Esophagus (tissue), 2 donors: ENCODE data around the gene TMEM128. TPM values are rescaled to one million over a fixed set of nuclear protein-coding genes. Genes with fewer than 3 reads are reported as not detected.
"Not testable (repeated sequence)": the region's sequence is repeated elsewhere in the genome, so short reads cannot be mapped to it uniquely, and the experiment has no call there.

Experiments
- H3K27ac ChIP-seq, 2 donors: one replicate each; pipeline ENCODE4 v1.5.1; 2013; ENCODE audit warnings: low read depth in 2 of 2, mild to moderate bottlenecking in 2 of 2, inconsistent platforms in 1 of 2, low read length in 1 of 2, moderate library complexity in 1 of 2
- H3K27me3 ChIP-seq, 2 donors: one replicate each; pipeline ENCODE4 v1.6.1; 2013; ENCODE audit warnings: low read length in 2 of 2, control low read depth in 1 of 2, mild to moderate bottlenecking in 1 of 2; ENCODE audit not compliant: insufficient read depth in 2 of 2, control insufficient read depth in 1 of 2
- H3K36me3 ChIP-seq, 2 donors: one replicate each; pipeline ENCODE4 v1.6.1; 2013; ENCODE audit warnings: low read length in 1 of 2; ENCODE audit not compliant: control insufficient read depth in 2 of 2, insufficient read depth in 2 of 2
- H3K4me1 ChIP-seq, 2 donors: one replicate each; pipeline ENCODE4 v1.6.1; 2013; ENCODE audit warnings: low read length in 1 of 2; ENCODE audit not compliant: control insufficient read depth in 2 of 2, insufficient read depth in 2 of 2
- H3K4me3 ChIP-seq, 2 donors: one replicate each; pipeline ENCODE4 v1.5.1; 2013; ENCODE audit warnings: low read length in 2 of 2, mild to moderate bottlenecking in 2 of 2, low read depth in 1 of 2, moderate library complexity in 1 of 2
- H3K9me3 ChIP-seq, 2 donors: one replicate each; pipeline ENCODE4 v1.6.1; 2013; ENCODE audit warnings: mild to moderate bottlenecking in 2 of 2, low read depth in 1 of 2, low read length in 1 of 2, moderate library complexity in 1 of 2; ENCODE audit not compliant: control insufficient read depth in 2 of 2, insufficient read depth in 1 of 2
- WGBS, 2 donors: extraction: QIAGEN DNeasy Blood & Tissue Kit; methylation state at CpG; one replicate each; pipeline ENCODE4 v1.1.7; 2013; 5-methylcytosine and 5-hydroxymethylcytosine counted together
- polyA plus RNA-seq, 2 donors: library from polyadenylated mRNA; stranded (reverse); fragments of 200-250 nt; gene quantifications; one replicate each; pipeline ENCODE4 v1.2.3, GENCODE V29; 2013
- donor health status: healthy with polysubstance abuse.
- donor health status: Bipolar disorder and iron deficiency.

Gene TMEM128
- polyA plus RNA-seq, 2 donors, result 12.5 to 15.7 TPM

- Histone ChIP-seq H3K36me3 (no peaks in the 10 kb centered on the region), H3K9me3 (no peaks in the 10 kb centered on the region), H3K27ac (no peak overlapping the region), H3K4me1 (peaks cover 0 to 10% of the 10 kb centered on the region in 2 donors), H3K27me3 (peaks cover 0 to 3% of the 10 kb centered on the region in 2 donors), H3K4me3 (no peak overlapping the region)
These were observed 41.8 kb downstream of the TMEM128 start for GRCh38 chr4:4206204-4206603.

- Histone ChIP-seq H3K4me3 (no peak overlapping the region), H3K4me1 (peaks cover 0 to 10% of the 10 kb centered on the region in 2 donors), H3K27ac (peak overlapping the region; percentile 45 to 66), H3K9me3 (no peaks in the 10 kb centered on the region), H3K27me3 (peaks cover 0 to 3% of the 10 kb centered on the region in 2 donors), H3K36me3 (no peaks in the 10 kb centered on the region)
- WGBS, 2 donors, result 46 to 51% methylated on average over 3 of the region's 3 CpGs
These were observed 43.6 kb downstream of the TMEM128 start for GRCh38 chr4:4204401-4204745.

GRCh38 chr4:4203688-4204400 is 44.2 kb downstream of the TMEM128 start:
- peak overlapping the region; percentile 66 to 71 for H3K27ac ChIP-seq
- no peaks in the 10 kb centered on the region for H3K27me3 ChIP-seq
- peaks cover 0 to 10% of the 10 kb centered on the region in 2 donors for H3K4me1 ChIP-seq
- H3K4me3 ChIP-seq, result no peak overlapping the region
- 49 to 68% methylated on average over 10 of the region's 10 CpGs for WGBS, 2 donors
- H3K36me3 ChIP-seq, result no peaks in the 10 kb centered on the region
- no peaks in the 10 kb centered on the region for H3K9me3 ChIP-seq

GRCh38 chr4:4202510-4202909 is 45.5 kb downstream of the TMEM128 start:
- Histone ChIP-seq H3K27ac (peak overlapping the region; percentile 59 to 77), H3K36me3 (no peaks in the 10 kb centered on the region), H3K9me3 (no peaks in the 10 kb centered on the region), H3K27me3 (no peaks in the 10 kb centered on the region), H3K4me1 (peaks cover 0 to 10% of the 10 kb centered on the region in 2 donors), H3K4me3 (no peak overlapping the region)
- 46 to 53% methylated on average over 4 of the region's 4 CpGs for WGBS, 2 donors

GRCh38 chr4:4200624-4201023 is 47.4 kb downstream of the TMEM128 start:
- WGBS, 2 donors, result 25 to 48% methylated on average over 3 to 4 of the region's 4 CpGs
- Histone ChIP-seq H3K4me3 (no peak overlapping the region), H3K27ac (no peak overlapping the region), H3K27me3 (no peaks in the 10 kb centered on the region), H3K4me1 (peaks cover 0 to 10% of the 10 kb centered on the region in 2 donors), H3K36me3 (no peaks in the 10 kb centered on the region), H3K9me3 (no peaks in the 10 kb centered on the region)

GRCh38 chr4:4195354-4195753 is 52.7 kb downstream of the TMEM128 start:
- no peak overlapping the region for H3K27ac ChIP-seq
- peaks cover 0 to 4% of the 10 kb centered on the region in 2 donors for H3K9me3 ChIP-seq
- H3K4me3 ChIP-seq, result no peak overlapping the region
- H3K27me3 ChIP-seq, result no peaks in the 10 kb centered on the region
- whole genome bisulfite sequencing, 2 donors, result 89 to 92% methylated on average over 3 of the region's 3 CpGs
- H3K36me3 ChIP-seq, result no peaks in the 10 kb centered on the region
- H3K4me1 ChIP-seq, result no peaks in the 10 kb centered on the region

GRCh38 chr4:4188557-4188956 is 59.5 kb downstream of the TMEM128 start:
- H3K4me1 ChIP-seq, H3K36me3 ChIP-seq, H3K4me3 ChIP-seq, H3K9me3 ChIP-seq, H3K27me3 ChIP-seq, H3K27ac ChIP-seq: not testable (repeated sequence)
- 45 to 70% methylated on average over 3 of the region's 3 CpGs for WGBS, 2 donors

Other genes starting within 250 kb of the TMEM128 start
- under 1 TPM; 0.12 to 0.13 TPM for gene OTOP1, start 21.3 kb downstream of the TMEM128 start, polyA plus RNA-seq
- gene LYAR, start 41.9 kb upstream of the TMEM128 start, polyA plus RNA-seq, result 10 to 100 TPM; 15.7 to 17.2 TPM
- 1 to 10 TPM; 1.5 to 2.0 TPM for gene ZBTB49, start 42.0 kb upstream of the TMEM128 start, polyA plus RNA-seq
- 10 to 100 TPM; 11.3 to 23.6 TPM for gene NSG1, start 138.9 kb upstream of the TMEM128 start, polyA plus RNA-seq